Liver (tissue), 3 donors: Measurements from ENCODE around the gene PTPRN2.

Experiments used
- EGR1 ChIP-seq, 2 donors: IDR thresholded peaks; 2 replicates each; pipeline ENCODE4 v1.6.1; 2016 to 2018; ENCODE audit warnings: antibody characterized with exemption in 2 of 2, low read depth in 2 of 2
- FOXA2 ChIP-seq: IDR thresholded peaks from 2 replicates; pipeline ENCODE4 v1.6.1; 2016; ENCODE audit warnings: antibody characterized with exemption
- JUND ChIP-seq, 2 donors: IDR thresholded peaks; 2 replicates each; pipeline ENCODE4 v1.6.1; 2016; ENCODE audit warnings: antibody characterized with exemption in 2 of 2
- RAD21 ChIP-seq, 2 donors: IDR thresholded peaks; 2 replicates each; pipeline ENCODE4 v1.6.1; 2016; ENCODE audit warnings: antibody characterized with exemption in 2 of 2, mild to moderate bottlenecking in 2 of 2
- TAF1 ChIP-seq: conservative IDR thresholded peaks from 2 replicates; pipeline ENCODE4 v1.6.1; 2016; ENCODE audit warnings: antibody characterized with exemption, mild to moderate bottlenecking
- YY1 ChIP-seq: IDR thresholded peaks from 2 replicates; pipeline ENCODE4 v1.6.1; 2016; ENCODE audit warnings: antibody characterized with exemption, mild to moderate bottlenecking
- TF ChIP-seq, protein P1 (sequence below): IDR thresholded peaks from 2 replicates; pipeline ENCODE4 v1.6.1; 2016; ENCODE audit warnings: antibody characterized with exemption, mild to moderate bottlenecking
- TF ChIP-seq, protein P2 (sequence below): IDR thresholded peaks from 2 replicates; pipeline ENCODE4 v1.6.1; 2016; ENCODE audit warnings: antibody characterized with exemption
- TF ChIP-seq, protein P3 (sequence below): fragments of 150-350 bp; IDR thresholded peaks from 2 replicates; pipeline ENCODE4 v1.5.1; 2017; ENCODE audit warnings: improper control_type of control experiment, low read depth, low read length; ENCODE audit not compliant: missing input control
- donor health status: healthy.
- donor health status: healthy.

DNA sequence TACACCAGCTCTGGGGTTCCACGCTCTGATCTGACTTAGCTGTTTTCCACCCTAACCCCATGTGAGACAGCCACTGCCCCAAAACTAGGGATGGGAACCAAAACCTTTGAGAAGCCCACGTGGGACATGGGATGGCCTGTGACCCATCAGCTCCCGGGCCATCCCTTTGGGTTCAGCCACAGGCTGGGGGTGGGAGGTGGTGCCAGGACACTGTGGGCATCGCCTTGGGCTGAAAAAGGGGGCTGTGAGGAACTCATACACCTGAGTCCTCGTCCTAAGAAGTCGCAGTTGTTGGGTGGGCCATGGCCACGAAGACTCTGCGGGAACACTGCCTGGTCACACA is 871.7 kb downstream of the PTPRN2 start:
- no peak for TF ChIP-seq RAD21 (IDR thresholded peaks at IDR 0.05)
- TF ChIP-seq TAF1 = no peak
- TF ChIP-seq, protein P1, sequence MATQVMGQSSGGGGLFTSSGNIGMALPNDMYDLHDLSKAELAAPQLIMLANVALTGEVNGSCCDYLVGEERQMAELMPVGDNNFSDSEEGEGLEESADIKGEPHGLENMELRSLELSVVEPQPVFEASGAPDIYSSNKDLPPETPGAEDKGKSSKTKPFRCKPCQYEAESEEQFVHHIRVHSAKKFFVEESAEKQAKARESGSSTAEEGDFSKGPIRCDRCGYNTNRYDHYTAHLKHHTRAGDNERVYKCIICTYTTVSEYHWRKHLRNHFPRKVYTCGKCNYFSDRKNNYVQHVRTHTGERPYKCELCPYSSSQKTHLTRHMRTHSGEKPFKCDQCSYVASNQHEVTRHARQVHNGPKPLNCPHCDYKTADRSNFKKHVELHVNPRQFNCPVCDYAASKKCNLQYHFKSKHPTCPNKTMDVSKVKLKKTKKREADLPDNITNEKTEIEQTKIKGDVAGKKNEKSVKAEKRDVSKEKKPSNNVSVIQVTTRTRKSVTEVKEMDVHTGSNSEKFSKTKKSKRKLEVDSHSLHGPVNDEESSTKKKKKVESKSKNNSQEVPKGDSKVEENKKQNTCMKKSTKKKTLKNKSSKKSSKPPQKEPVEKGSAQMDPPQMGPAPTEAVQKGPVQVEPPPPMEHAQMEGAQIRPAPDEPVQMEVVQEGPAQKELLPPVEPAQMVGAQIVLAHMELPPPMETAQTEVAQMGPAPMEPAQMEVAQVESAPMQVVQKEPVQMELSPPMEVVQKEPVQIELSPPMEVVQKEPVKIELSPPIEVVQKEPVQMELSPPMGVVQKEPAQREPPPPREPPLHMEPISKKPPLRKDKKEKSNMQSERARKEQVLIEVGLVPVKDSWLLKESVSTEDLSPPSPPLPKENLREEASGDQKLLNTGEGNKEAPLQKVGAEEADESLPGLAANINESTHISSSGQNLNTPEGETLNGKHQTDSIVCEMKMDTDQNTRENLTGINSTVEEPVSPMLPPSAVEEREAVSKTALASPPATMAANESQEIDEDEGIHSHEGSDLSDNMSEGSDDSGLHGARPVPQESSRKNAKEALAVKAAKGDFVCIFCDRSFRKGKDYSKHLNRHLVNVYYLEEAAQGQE = no peak
- TF ChIP-seq, protein P2, sequence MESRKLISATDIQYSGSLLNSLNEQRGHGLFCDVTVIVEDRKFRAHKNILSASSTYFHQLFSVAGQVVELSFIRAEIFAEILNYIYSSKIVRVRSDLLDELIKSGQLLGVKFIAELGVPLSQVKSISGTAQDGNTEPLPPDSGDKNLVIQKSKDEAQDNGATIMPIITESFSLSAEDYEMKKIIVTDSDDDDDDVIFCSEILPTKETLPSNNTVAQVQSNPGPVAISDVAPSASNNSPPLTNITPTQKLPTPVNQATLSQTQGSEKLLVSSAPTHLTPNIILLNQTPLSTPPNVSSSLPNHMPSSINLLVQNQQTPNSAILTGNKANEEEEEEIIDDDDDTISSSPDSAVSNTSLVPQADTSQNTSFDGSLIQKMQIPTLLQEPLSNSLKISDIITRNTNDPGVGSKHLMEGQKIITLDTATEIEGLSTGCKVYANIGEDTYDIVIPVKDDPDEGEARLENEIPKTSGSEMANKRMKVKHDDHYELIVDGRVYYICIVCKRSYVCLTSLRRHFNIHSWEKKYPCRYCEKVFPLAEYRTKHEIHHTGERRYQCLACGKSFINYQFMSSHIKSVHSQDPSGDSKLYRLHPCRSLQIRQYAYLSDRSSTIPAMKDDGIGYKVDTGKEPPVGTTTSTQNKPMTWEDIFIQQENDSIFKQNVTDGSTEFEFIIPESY = no peak
- TF ChIP-seq, protein P3, sequence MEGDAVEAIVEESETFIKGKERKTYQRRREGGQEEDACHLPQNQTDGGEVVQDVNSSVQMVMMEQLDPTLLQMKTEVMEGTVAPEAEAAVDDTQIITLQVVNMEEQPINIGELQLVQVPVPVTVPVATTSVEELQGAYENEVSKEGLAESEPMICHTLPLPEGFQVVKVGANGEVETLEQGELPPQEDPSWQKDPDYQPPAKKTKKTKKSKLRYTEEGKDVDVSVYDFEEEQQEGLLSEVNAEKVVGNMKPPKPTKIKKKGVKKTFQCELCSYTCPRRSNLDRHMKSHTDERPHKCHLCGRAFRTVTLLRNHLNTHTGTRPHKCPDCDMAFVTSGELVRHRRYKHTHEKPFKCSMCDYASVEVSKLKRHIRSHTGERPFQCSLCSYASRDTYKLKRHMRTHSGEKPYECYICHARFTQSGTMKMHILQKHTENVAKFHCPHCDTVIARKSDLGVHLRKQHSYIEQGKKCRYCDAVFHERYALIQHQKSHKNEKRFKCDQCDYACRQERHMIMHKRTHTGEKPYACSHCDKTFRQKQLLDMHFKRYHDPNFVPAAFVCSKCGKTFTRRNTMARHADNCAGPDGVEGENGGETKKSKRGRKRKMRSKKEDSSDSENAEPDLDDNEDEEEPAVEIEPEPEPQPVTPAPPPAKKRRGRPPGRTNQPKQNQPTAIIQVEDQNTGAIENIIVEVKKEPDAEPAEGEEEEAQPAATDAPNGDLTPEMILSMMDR = no peak
- no peak for TF ChIP-seq EGR1 (IDR thresholded peaks at IDR 0.05; ENCODE audit: low read depth in 2 of 2)
- no peak for TF ChIP-seq JUND (IDR thresholded peaks at IDR 0.05)
- TF ChIP-seq FOXA2 = no peak
- TF ChIP-seq YY1 = no peak
